ENCODE data around the gene GXYLT1. TPM values are rescaled to one million over a fixed set of nuclear protein-coding genes. Genes with fewer than 3 reads are reported as not detected.

Gene GXYLT1
- total and polyA plus RNA-seq, 4 donors = 2.5 to 23.2 (median 6.4) TPM

GRCh38 chr12:42128327-42128726 is 16.3 kb downstream of the GXYLT1 start:
- no peaks in the 10 kb centered on the region for H3K9me3 ChIP-seq (ENCODE audit: control insufficient read depth in 4 of 4, insufficient read depth in 3 of 4, low read length in 3 of 4)
- no peak for DNase-seq
- H3K9ac ChIP-seq (ENCODE audit: insufficient read depth in 1 of 2, low read length in 2 of 2) = no peak overlapping the region
- WGBS, 2 donors = 85 to 92% methylated on average over 3 of the region's 3 CpGs
- H3K27ac ChIP-seq (ENCODE audit: low read depth in 1 of 2, low read length in 1 of 2) = no peak overlapping the region
- ATAC-seq (ENCODE audit: insufficient read depth, low FRiP score) = no peak
- no peak overlapping the region for H3K4me3 ChIP-seq
- H3K4me1 ChIP-seq (ENCODE audit: control insufficient read depth in 5 of 5, insufficient read depth in 5 of 5, low read length in 5 of 5) = peaks cover 0 to 5% (median 0%) of the 10 kb centered on the region in 5 donors
- H3K27me3 ChIP-seq (ENCODE audit: control insufficient read depth in 3 of 3, insufficient read depth in 3 of 3, low read length in 2 of 3) = no peaks in the 10 kb centered on the region
- H3K36me3 ChIP-seq (ENCODE audit: control insufficient read depth in 4 of 4, insufficient read depth in 4 of 4, low read length in 4 of 4) = no peaks in the 10 kb centered on the region
- TF ChIP-seq CTCF (IDR thresholded peaks at IDR 0.05; ENCODE audit: control extremely low read depth, extremely low read depth) = no peak

GRCh38 chr12:42126963-42127362 is 17.7 kb downstream of the GXYLT1 start:
- Histone ChIP-seq H3K9me3 (ENCODE audit: control insufficient read depth in 4 of 4, insufficient read depth in 3 of 4, low read length in 3 of 4) (no peaks in the 10 kb centered on the region), H3K4me1 (ENCODE audit: control insufficient read depth in 5 of 5, insufficient read depth in 5 of 5, low read length in 5 of 5) (peaks cover 0 to 5% (median 0%) of the 10 kb centered on the region in 5 donors), H3K27ac (ENCODE audit: low read depth in 1 of 2, low read length in 1 of 2) (no peak overlapping the region), H3K9ac (ENCODE audit: insufficient read depth in 1 of 2, low read length in 2 of 2) (no peak overlapping the region), H3K4me3 (no peak overlapping the region), H3K27me3 (ENCODE audit: control insufficient read depth in 3 of 3, insufficient read depth in 3 of 3, low read length in 2 of 3) (no peaks in the 10 kb centered on the region), H3K36me3 (ENCODE audit: control insufficient read depth in 4 of 4, insufficient read depth in 4 of 4, low read length in 4 of 4) (no peaks in the 10 kb centered on the region)
- no peak for DNase-seq
- 78 to 94% methylated on average over 1 of the region's 1 CpG for WGBS, 2 donors
- TF ChIP-seq CTCF (IDR thresholded peaks at IDR 0.05; ENCODE audit: control extremely low read depth, extremely low read depth) = no peak
- no peak for ATAC-seq (ENCODE audit: insufficient read depth, low FRiP score)

DNA sequence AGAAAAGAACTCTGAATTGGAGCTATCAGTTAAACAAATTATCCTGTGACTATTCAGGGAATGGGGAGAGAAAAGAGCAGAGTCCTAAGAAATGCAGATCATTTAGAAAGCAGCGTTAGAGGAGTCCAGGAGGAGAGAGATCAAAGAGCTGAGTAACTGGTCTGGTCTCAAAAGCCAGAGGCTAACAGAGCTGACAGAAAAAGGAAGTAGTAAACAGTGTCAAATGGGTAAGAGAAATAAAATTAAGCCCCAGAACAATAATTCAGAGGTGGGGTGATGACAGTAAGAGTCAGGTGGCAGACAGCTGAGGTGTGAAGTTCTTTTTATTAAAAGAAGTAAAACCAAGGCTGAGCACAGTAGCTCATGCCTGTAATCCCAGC is 19.3 kb downstream of the GXYLT1 start:
- Histone ChIP-seq H3K27ac (ENCODE audit: low read depth in 1 of 2, low read length in 1 of 2) (no peak overlapping the region), H3K9ac (ENCODE audit: insufficient read depth in 1 of 2, low read length in 2 of 2) (no peak overlapping the region), H3K4me3 (no peak overlapping the region), H3K36me3 (ENCODE audit: control insufficient read depth in 4 of 4, insufficient read depth in 4 of 4, low read length in 4 of 4) (no peaks in the 10 kb centered on the region), H3K4me1 (ENCODE audit: control insufficient read depth in 5 of 5, insufficient read depth in 5 of 5, low read length in 5 of 5) (peaks cover 0 to 5% (median 0%) of the 10 kb centered on the region in 5 donors), H3K9me3 (ENCODE audit: control insufficient read depth in 4 of 4, insufficient read depth in 3 of 4, low read length in 3 of 4) (no peaks in the 10 kb centered on the region), H3K27me3 (ENCODE audit: control insufficient read depth in 3 of 3, insufficient read depth in 3 of 3, low read length in 2 of 3) (no peaks in the 10 kb centered on the region)
- WGBS, 2 donors = 22 to 58% methylated on average over 1 of the region's 1 CpG
- DNase-seq (no peak), ATAC-seq (ENCODE audit: insufficient read depth, low FRiP score) (no peak)
- no peak for TF ChIP-seq CTCF (IDR thresholded peaks at IDR 0.05; ENCODE audit: control extremely low read depth, extremely low read depth)

GRCh38 chr12:42124764-42125387 is 19.8 kb downstream of the GXYLT1 start:
- no peak overlapping the region for H3K4me3 ChIP-seq
- H3K9me3 ChIP-seq (ENCODE audit: control insufficient read depth in 4 of 4, insufficient read depth in 3 of 4, low read length in 3 of 4) = no peaks in the 10 kb centered on the region
- TF ChIP-seq CTCF (IDR thresholded peaks at IDR 0.05; ENCODE audit: control extremely low read depth, extremely low read depth) = no peak
- no peak overlapping the region for H3K27ac ChIP-seq (ENCODE audit: low read depth in 1 of 2, low read length in 1 of 2)
- DNase-seq (no peak), ATAC-seq (ENCODE audit: insufficient read depth, low FRiP score) (no peak)
- H3K36me3 ChIP-seq (ENCODE audit: control insufficient read depth in 4 of 4, insufficient read depth in 4 of 4, low read length in 4 of 4) = no peaks in the 10 kb centered on the region
- 48 to 50% methylated on average over 5 of the region's 5 CpGs for WGBS, 2 donors
- H3K4me1 ChIP-seq (ENCODE audit: control insufficient read depth in 5 of 5, insufficient read depth in 5 of 5, low read length in 5 of 5) = peaks cover 0 to 5% (median 0%) of the 10 kb centered on the region in 5 donors
- H3K9ac ChIP-seq (ENCODE audit: insufficient read depth in 1 of 2, low read length in 2 of 2) = no peak overlapping the region
- H3K27me3 ChIP-seq (ENCODE audit: control insufficient read depth in 3 of 3, insufficient read depth in 3 of 3, low read length in 2 of 3) = no peaks in the 10 kb centered on the region

Data from lung (tissue), 12 donors.